ENCODE data around the gene EXT2. TPM values are rescaled to one million over a fixed set of nuclear protein-coding genes. Genes with fewer than 3 reads are reported as not detected.

EXT2 gene
- total and polyA plus RNA-seq, 10 of the 15 experiments (the other 5 are each of a cell fraction or from before 2014, with no cell fraction given), result 3.8 to 31.4 (median 17.9) TPM

GRCh38 chr11:44095506-44096359 lies at the start of gene EXT2 (continued):
- no peak for TF ChIP-seq MAX (IDR thresholded peaks at IDR 0.05; ENCODE audit: low read depth, low read length)
- no peak for TF ChIP-seq TCF12 (IDR thresholded peaks at IDR 0.05; ENCODE audit: low read depth, low read length)
- no peak for TF ChIP-seq STAT1 (conservative IDR thresholded peaks at IDR 0.05)
- no peak for TF ChIP-seq ZBTB33 (IDR thresholded peaks at IDR 0.05)
- TF ChIP-seq USF2 (IDR thresholded peaks at IDR 0.05; ENCODE audit: borderline replicate concordance, low read depth, low read length), result no peak
- peak; percentile 91 for TF ChIP-seq DPF2 (IDR thresholded peaks at IDR 0.05)
- TF ChIP-seq BRCA1 (IDR thresholded peaks at IDR 0.05; ENCODE audit: low read depth, low read length), result no peak
- no peak for TF ChIP-seq ASH2L (IDR thresholded peaks at IDR 0.05; ENCODE audit: borderline replicate concordance, low read depth)
- TF ChIP-seq RUNX3 (IDR thresholded peaks at IDR 0.05; ENCODE audit: low read length), result no peak
- no peak for TF ChIP-seq ETV6 (conservative IDR thresholded peaks at IDR 0.05 in 1 of 2, IDR thresholded peaks at IDR 0.05 in 1 of 2; ENCODE audit: borderline replicate concordance in 1 of 2, low read depth in 1 of 2)
- peak; percentile 19; the same call in 1 of the 2 replicates for TF ChIP-seq TAF1 (IDR thresholded peaks at IDR 0.05; ENCODE audit: borderline replicate concordance, low read depth, low read length)
- TF ChIP-seq ZNF217 (IDR thresholded peaks at IDR 0.05), result no peak
- TF ChIP-seq SP1 (IDR thresholded peaks at IDR 0.05; ENCODE audit: low read depth, low read length), result no peak
- peak; percentile 52; the same call in 1 of the 2 replicates for TF ChIP-seq SIN3A (IDR thresholded peaks at IDR 0.05; ENCODE audit: low read depth, low read length)
- TF ChIP-seq CBFB (IDR thresholded peaks at IDR 0.05; ENCODE audit: low read depth), result no peak
- no peak for TF ChIP-seq WRNIP1 (IDR thresholded peaks at IDR 0.05; ENCODE audit: borderline replicate concordance, low read depth, low read length)
- TF ChIP-seq ZSCAN29 (IDR thresholded peaks at IDR 0.05), result peak; percentile 39; the same call in 1 of the 2 replicates
- TF ChIP-seq BCL3 (IDR thresholded peaks at IDR 0.05; ENCODE audit: borderline replicate concordance, insufficient read depth, low read depth, low read length, poor library complexity, severe bottlenecking), result no peak
- TF ChIP-seq FOS (IDR thresholded peaks at IDR 0.05; ENCODE audit: borderline replicate concordance, extremely low read depth, insufficient read length), result no peak
- peak; percentile 69; the same call in 1 of the 2 replicates for TF ChIP-seq NKRF (conservative IDR thresholded peaks at IDR 0.05)
- no peak for TF ChIP-seq CHD2 (IDR thresholded peaks at IDR 0.05; ENCODE audit: borderline replicate concordance, low read depth, low read length)
- TF ChIP-seq YY1 (IDR thresholded peaks at IDR 0.05; ENCODE audit: low read depth, low read length), result 0 out of 2 replicates have a peak, but pooled peaks have one; percentile 15

Data from GM12878 (cell line).